Ascending aorta (tissue), 2 donors: Measurements from ENCODE around the gene FERMT3. TPM values are rescaled to one million over a fixed set of nuclear protein-coding genes. Genes with fewer than 3 reads are reported as not detected.
A peak's percentile ranks its signal among the peaks of the same experiment; 100 is the strongest.

Experiments
- DNase-seq, 2 donors: peaks; one replicate each; pipeline ENCODE4 v3.0.0-alpha.2; 2019; ENCODE audit warnings: low spot score in 2 of 2
- H3K27ac ChIP-seq, 2 donors: fragments of 200-600 bp; sonication (generic); one replicate each; pipeline ENCODE4 v1.5.1; 2016 to 2017; ENCODE audit warnings: mild to moderate bottlenecking in 1 of 2
- H3K27me3 ChIP-seq: fragments of 200-600 bp; sonication (generic); one replicate; pipeline ENCODE4 v1.5.1; 2017
- H3K36me3 ChIP-seq, 2 donors: fragments of 200-600 bp; sonication (generic); one replicate each; pipeline ENCODE4 v1.5.1; 2016
- H3K4me1 ChIP-seq, 2 donors: fragments of 200-600 bp; sonication (generic); one replicate each; pipeline ENCODE4 v1.5.1; 2016 to 2017; ENCODE audit warnings: mild to moderate bottlenecking in 1 of 2
- H3K4me3 ChIP-seq, 2 donors: fragments of 200-600 bp; sonication (generic); one replicate each; pipeline ENCODE4 v1.5.1; 2016 to 2017; ENCODE audit warnings: mild to moderate bottlenecking in 1 of 2
- H3K9me3 ChIP-seq, 2 donors: fragments of 200-600 bp; sonication (generic); one replicate each; pipeline ENCODE4 v1.5.1; 2016
- intact Hi-C: fragments of 100-400 bp; cut with DNase I; formaldehyde crosslinking; loops from one replicate; pipeline ENCODE4 v1.15.1; 2023
- total RNA-seq: library from RNA; depleted of rRNA; stranded (reverse); fragments of >200 nt; gene quantifications from one replicate; pipeline ENCODE4 v1.1.0, GENCODE V29; 2016
- TF ChIP-seq, protein P1 (sequence below), 3 experiments: fragments of 200-600 bp in 2 of 3; fragments of 450-650 bp in 1 of 3; sonication (generic) in 2 of 3; IDR thresholded peaks; one replicate each; pipeline ENCODE4 v1.5.1; 2016 to 2019; ENCODE audit warnings: antibody characterized with exemption in 3 of 3, mild to moderate bottlenecking in 1 of 3, moderate library complexity in 1 of 3

The FERMT3 gene
- total RNA-seq, 1 donor from 2014 or later, result 55.2 TPM

DNA sequence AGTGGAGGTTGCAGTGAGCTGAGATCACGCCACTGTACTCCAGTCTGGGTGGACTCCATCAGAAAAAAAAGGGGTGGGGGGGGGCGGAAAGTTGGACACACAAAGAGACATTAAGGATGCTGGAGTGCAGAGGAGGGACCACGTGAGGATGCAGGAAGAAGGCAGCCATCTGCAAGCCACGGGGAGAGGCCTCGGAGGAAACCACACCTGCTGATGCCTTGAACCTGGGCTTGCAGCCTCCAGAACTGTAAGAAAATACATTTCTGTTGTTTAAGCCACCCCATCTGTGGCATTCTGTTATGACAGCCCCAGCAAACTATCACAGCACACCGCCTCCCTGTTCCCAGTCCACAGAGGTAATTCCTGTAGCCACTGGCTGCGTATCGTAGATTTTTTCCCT lies 29.8 kb upstream of the FERMT3 start:
- no peak for DNase-seq
- no peak overlapping the region for H3K27ac ChIP-seq
- intact Hi-C loops, result no loop called here
- H3K27me3 ChIP-seq, result no peaks in the 10 kb centered on the region
- H3K9me3 ChIP-seq, result no peaks in the 10 kb centered on the region
- peaks cover 0 to 14% of the 10 kb centered on the region in 2 donors for H3K4me1 ChIP-seq
- H3K4me3 ChIP-seq, result no peak overlapping the region
- TF ChIP-seq, protein P1, sequence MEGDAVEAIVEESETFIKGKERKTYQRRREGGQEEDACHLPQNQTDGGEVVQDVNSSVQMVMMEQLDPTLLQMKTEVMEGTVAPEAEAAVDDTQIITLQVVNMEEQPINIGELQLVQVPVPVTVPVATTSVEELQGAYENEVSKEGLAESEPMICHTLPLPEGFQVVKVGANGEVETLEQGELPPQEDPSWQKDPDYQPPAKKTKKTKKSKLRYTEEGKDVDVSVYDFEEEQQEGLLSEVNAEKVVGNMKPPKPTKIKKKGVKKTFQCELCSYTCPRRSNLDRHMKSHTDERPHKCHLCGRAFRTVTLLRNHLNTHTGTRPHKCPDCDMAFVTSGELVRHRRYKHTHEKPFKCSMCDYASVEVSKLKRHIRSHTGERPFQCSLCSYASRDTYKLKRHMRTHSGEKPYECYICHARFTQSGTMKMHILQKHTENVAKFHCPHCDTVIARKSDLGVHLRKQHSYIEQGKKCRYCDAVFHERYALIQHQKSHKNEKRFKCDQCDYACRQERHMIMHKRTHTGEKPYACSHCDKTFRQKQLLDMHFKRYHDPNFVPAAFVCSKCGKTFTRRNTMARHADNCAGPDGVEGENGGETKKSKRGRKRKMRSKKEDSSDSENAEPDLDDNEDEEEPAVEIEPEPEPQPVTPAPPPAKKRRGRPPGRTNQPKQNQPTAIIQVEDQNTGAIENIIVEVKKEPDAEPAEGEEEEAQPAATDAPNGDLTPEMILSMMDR (IDR thresholded peaks at IDR 0.05), result no peak
- H3K36me3 ChIP-seq, result peaks cover 0 to 4% of the 10 kb centered on the region in 2 donors

- Histone ChIP-seq H3K4me1 (peaks cover 5 to 27% of the 10 kb centered on the region in 2 donors), H3K4me3 (no peak overlapping the region), H3K27me3 (no peaks in the 10 kb centered on the region), H3K36me3 (peaks cover 0 to 4% of the 10 kb centered on the region in 2 donors), H3K9me3 (no peaks in the 10 kb centered on the region), H3K27ac (no peak overlapping the region)
- no peak for DNase-seq
- TF ChIP-seq, protein P1 (IDR thresholded peaks at IDR 0.05), result no peak
- intact Hi-C loops, result no loop called here
These were observed 28.3 kb upstream of the FERMT3 start for GRCh38 chr11:64178203-64178602.

DNA sequence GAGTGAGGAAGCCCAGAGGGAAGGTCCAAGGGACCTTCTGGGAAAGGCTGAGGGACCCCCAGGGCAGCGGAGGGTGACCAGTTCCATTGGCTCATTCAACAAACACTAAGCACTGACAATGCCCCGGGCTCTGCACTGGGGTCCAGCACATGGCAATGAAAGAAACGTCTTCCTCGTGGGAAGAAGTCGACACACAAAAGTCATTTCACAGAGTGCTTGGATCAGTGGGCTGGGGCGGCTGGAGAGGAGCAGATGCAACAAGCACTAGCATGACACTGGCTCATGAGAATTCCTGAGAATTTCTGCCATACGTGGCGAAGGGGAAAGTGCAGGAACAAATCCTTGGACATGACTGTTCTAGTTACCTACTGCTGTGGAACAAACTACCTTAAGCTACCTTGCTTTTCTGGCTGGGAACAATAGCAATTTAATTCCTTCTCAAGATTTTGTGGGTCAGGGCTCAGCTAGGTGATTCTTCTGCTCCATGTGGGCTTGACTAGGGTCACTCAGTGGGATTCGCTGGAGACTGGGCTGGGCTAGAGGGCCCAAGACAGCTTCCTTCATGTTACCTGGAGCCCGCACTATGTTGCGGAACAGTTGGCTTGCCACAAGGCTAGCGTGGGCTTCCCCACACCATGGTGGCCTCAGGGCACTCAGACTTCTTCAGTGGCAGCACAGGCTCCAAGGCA lies 27.4 kb upstream of the FERMT3 start:
- TF ChIP-seq, protein P1 (IDR thresholded peaks at IDR 0.05), result no peak
- Histone ChIP-seq H3K27me3 (no peaks in the 10 kb centered on the region), H3K4me1 (peaks cover 5 to 30% of the 10 kb centered on the region in 2 donors), H3K4me3 (no peak overlapping the region), H3K9me3 (no peaks in the 10 kb centered on the region), H3K27ac (no peak overlapping the region), H3K36me3 (peaks cover 0 to 4% of the 10 kb centered on the region in 2 donors)
- intact Hi-C loops, result no loop called here
- no peak for DNase-seq

- Histone ChIP-seq H3K27ac (peak overlapping the region; percentile 77 to 87), H3K36me3 (peaks cover 0 to 4% of the 10 kb centered on the region in 2 donors), H3K27me3 (no peaks in the 10 kb centered on the region), H3K9me3 (no peaks in the 10 kb centered on the region), H3K4me1 (peaks cover 5 to 37% of the 10 kb centered on the region in 2 donors), H3K4me3 (peak overlapping the region; percentile 13 to 36)
- TF ChIP-seq, protein P1 (IDR thresholded peaks at IDR 0.05), result no peak
- DNase-seq, result no peak
- intact Hi-C loops, result loop anchor here (1.0 kb wide), 1 partner anchor 17 kb away; no protein-coding TSS in a partner anchor
These were observed 25.6 kb upstream of the FERMT3 start for GRCh38 chr11:64180891-64181290.

DNA sequence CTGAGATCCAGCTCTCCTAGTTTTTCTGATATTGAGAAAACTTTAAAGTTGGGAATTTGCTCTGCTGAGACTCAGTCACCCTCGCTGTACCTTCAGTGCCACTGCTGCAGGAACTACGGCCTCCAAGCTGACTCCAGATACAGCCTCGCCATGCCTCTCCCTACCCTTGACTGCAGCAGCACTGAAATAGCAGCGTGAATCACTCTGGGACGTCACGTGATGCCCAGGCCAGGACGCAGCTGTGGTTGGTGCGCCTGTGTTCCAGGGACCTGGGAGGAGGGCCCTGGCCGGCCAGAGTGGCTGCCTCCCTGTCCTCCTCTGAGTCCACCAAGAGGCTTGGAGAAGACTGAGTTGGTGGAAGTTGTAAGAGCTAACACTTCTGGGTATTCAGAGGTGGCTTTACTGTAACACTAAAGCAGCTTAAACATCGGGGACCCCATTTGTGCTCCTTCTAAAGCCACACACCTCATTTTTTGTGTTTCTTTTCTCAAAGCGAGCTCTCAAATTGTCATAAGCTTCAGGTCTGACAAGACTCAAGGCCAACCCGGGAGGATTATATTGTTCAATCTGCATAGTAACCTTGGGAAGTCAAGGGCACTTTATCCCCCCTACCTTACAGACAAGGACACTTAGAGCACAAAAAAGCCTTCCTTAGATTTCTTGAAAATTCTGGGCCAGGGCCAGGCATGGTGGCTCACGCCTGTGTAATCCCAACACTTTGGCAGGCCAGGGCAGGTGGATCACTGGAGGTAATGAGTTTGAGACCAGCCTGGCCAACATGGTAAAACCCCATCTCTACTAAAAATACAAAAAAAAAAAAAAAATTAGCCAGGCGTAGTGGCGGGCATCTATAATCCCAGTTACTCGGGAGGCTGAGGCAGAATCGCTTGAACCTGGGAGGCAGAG lies 24.8 kb upstream of the FERMT3 start:
- no peaks in the 10 kb centered on the region for H3K27me3 ChIP-seq
- no peaks in the 10 kb centered on the region for H3K9me3 ChIP-seq
- intact Hi-C loops, result loop anchor here (1.0 kb wide), 1 partner anchor 17 kb away; no protein-coding TSS in a partner anchor
- H3K4me3 ChIP-seq, result peak overlapping the region; percentile 13 to 36
- H3K4me1 ChIP-seq, result peaks cover 5 to 37% of the 10 kb centered on the region in 2 donors
- peaks cover 0 to 4% of the 10 kb centered on the region in 2 donors for H3K36me3 ChIP-seq
- peak overlapping the region; percentile 77 to 87 for H3K27ac ChIP-seq
- TF ChIP-seq, protein P1 (IDR thresholded peaks at IDR 0.05), result no peak
- DNase-seq, result peak; percentile 93 to 97
